Fibroblast of lung (primary cell): Measurements from ENCODE around the gene GOLGA8T. TPM values are rescaled to one million over a fixed set of nuclear protein-coding genes. Genes with fewer than 3 reads are reported as not detected.
A peak's percentile ranks its signal among the peaks of the same experiment; 100 is the strongest.
"Not testable (repeated sequence)": the region's sequence is repeated elsewhere in the genome, so short reads cannot be mapped to it uniquely, and the experiment has no call there.

Experiments
- DNase-seq, 2 donors: peaks; one replicate each; pipeline versions ENCODE4 v3.0.0 to v3.0.0-alpha.2; 2010; ENCODE audit warnings: low read depth in 2 of 2
- H2AFZ ChIP-seq: 2 replicates; pipeline ENCODE4 v1.5.1; 2012; ENCODE audit warnings: low read length, control low read depth, inconsistent platforms
- H3K27ac ChIP-seq: 2 replicates; pipeline ENCODE4 v1.5.1; 2011; ENCODE audit warnings: low read length, control low read depth; ENCODE audit not compliant: insufficient read depth
- H3K27me3 ChIP-seq: 2 replicates; pipeline ENCODE4 v1.5.1; 2011; ENCODE audit warnings: mild to moderate bottlenecking, low read length; ENCODE audit not compliant: control insufficient read depth, insufficient read depth
- H3K36me3 ChIP-seq: 2 replicates; pipeline ENCODE4 v1.5.1; 2011; ENCODE audit warnings: low read length; ENCODE audit not compliant: control insufficient read depth, insufficient read depth
- H3K4me1 ChIP-seq: 2 replicates; pipeline ENCODE4 v1.5.1; 2011; ENCODE audit warnings: low read length; ENCODE audit not compliant: control insufficient read depth, insufficient read depth; ENCODE audit errors: extremely low read depth
- H3K4me2 ChIP-seq: 2 replicates; pipeline ENCODE4 v1.5.1; 2011; ENCODE audit warnings: low read length, control low read depth; ENCODE audit not compliant: insufficient read depth; ENCODE audit errors: extremely low read depth
- H3K4me3 ChIP-seq, 4 experiments: fragments of 200-600 bp in 1 of 4; sonication (generic) in 1 of 4; replicated peaks in 1 of 4; 2 replicates each; pipeline ENCODE4 v1.5.1; 2011 to 2016; ENCODE audit warnings: low read length in 4 of 4, low read depth in 3 of 4, mild to moderate bottlenecking in 3 of 4, control low read depth in 2 of 4, inconsistent platforms in 1 of 4, mixed read lengths in 1 of 4; ENCODE audit not compliant: insufficient read depth in 1 of 4; ENCODE audit errors: control extremely low read depth in 1 of 4
- H3K79me2 ChIP-seq: 2 replicates; pipeline ENCODE4 v1.5.1; 2012; ENCODE audit warnings: mild to moderate bottlenecking, low read length, inconsistent platforms; ENCODE audit not compliant: control insufficient read depth, insufficient read depth
- H3K9ac ChIP-seq: 2 replicates; pipeline ENCODE4 v1.5.1; 2011; ENCODE audit warnings: mild to moderate bottlenecking, low read length, control low read depth; ENCODE audit not compliant: insufficient read depth
- H3K9me3 ChIP-seq: 2 replicates; pipeline ENCODE4 v1.5.1; 2012; ENCODE audit warnings: low read depth, low read length; ENCODE audit not compliant: control insufficient read depth, insufficient read depth
- H4K20me1 ChIP-seq: 2 replicates; pipeline ENCODE4 v1.5.1; 2011; ENCODE audit warnings: low read length; ENCODE audit not compliant: control insufficient read depth, insufficient read depth; ENCODE audit errors: extremely low read depth
- polyA plus RNA-seq, 2 donors: library from polyadenylated mRNA; depleted of rRNA in 1 of 2; stranded (reverse) in 1 of 2; unstranded in 1 of 2; fragments of >200 nt; gene quantifications; 2 replicates each; pipeline ENCODE4 v1.2.1, GENCODE V29; 2011 to 2012; ENCODE audit warnings: missing spikeins in 1 of 2
- total RNA-seq: library from RNA; depleted of rRNA; stranded (reverse); fragments of >200 nt; gene quantifications from 2 replicates; pipeline ENCODE4 v1.2.1, GENCODE V29; 2014

GOLGA8T gene
- total and polyA plus RNA-seq, 2 donors (not counting 1 experiment from before 2014, with no cell fraction given) = 0.03 to 0.17 TPM

GRCh38 chr15:30171452-30171851, 36.6 kb downstream of the GOLGA8T start:
- H3K9me3 ChIP-seq, H3K9ac ChIP-seq, DNase-seq, H3K27ac ChIP-seq, H3K4me1 ChIP-seq, H3K27me3 ChIP-seq, H3K79me2 ChIP-seq, H4K20me1 ChIP-seq, H3K36me3 ChIP-seq, H2AFZ ChIP-seq, H3K4me3 ChIP-seq, H3K4me2 ChIP-seq: not testable (repeated sequence)

GRCh38 chr15:30173041-30173608, 38.3 kb downstream of the GOLGA8T start:
- not testable (repeated sequence) for H3K79me2 ChIP-seq, H3K27me3 ChIP-seq, H3K27ac ChIP-seq, H3K4me2 ChIP-seq, H2AFZ ChIP-seq, H3K4me1 ChIP-seq, H3K36me3 ChIP-seq, H4K20me1 ChIP-seq, H3K9ac ChIP-seq, H3K4me3 ChIP-seq, H3K9me3 ChIP-seq
- DNase-seq = peak; percentile 0 to 2

- not testable (repeated sequence) for H3K4me3 ChIP-seq, H3K79me2 ChIP-seq, H3K4me1 ChIP-seq, DNase-seq, H3K27ac ChIP-seq, H3K4me2 ChIP-seq, H2AFZ ChIP-seq, H3K27me3 ChIP-seq, H4K20me1 ChIP-seq, H3K9ac ChIP-seq, H3K9me3 ChIP-seq, H3K36me3 ChIP-seq
Measured at GRCh38 chr15:30175291-30175690, 40.4 kb downstream of the GOLGA8T start.

GRCh38 chr15:30176613-30177012, 41.8 kb downstream of the GOLGA8T start:
- H3K9me3 ChIP-seq = not testable (repeated sequence)

GRCh38 chr15:30179814-30180213, 45.0 kb downstream of the GOLGA8T start:
- H3K79me2 ChIP-seq, H3K9me3 ChIP-seq, H3K36me3 ChIP-seq, H4K20me1 ChIP-seq, H3K4me3 ChIP-seq, H2AFZ ChIP-seq, H3K4me2 ChIP-seq, H3K9ac ChIP-seq, DNase-seq, H3K27ac ChIP-seq, H3K27me3 ChIP-seq, H3K4me1 ChIP-seq: not testable (repeated sequence)

More at GRCh38 chr15:30176613-30177012, 41.8 kb downstream of the GOLGA8T start:
- H3K79me2 ChIP-seq, H3K27ac ChIP-seq, H3K36me3 ChIP-seq, H3K9ac ChIP-seq, H3K4me2 ChIP-seq, DNase-seq, H3K27me3 ChIP-seq, H4K20me1 ChIP-seq, H3K4me1 ChIP-seq, H2AFZ ChIP-seq, H3K4me3 ChIP-seq: not testable (repeated sequence)

- not testable (repeated sequence) for H3K9ac ChIP-seq, H3K79me2 ChIP-seq, H3K36me3 ChIP-seq, H3K4me3 ChIP-seq, H3K27ac ChIP-seq, H4K20me1 ChIP-seq, H3K4me2 ChIP-seq, DNase-seq, H3K27me3 ChIP-seq, H2AFZ ChIP-seq, H3K9me3 ChIP-seq, H3K4me1 ChIP-seq
Measured at GRCh38 chr15:30185495-30185894, 50.6 kb downstream of the GOLGA8T start.

- H3K9ac ChIP-seq, DNase-seq, H3K36me3 ChIP-seq, H3K4me1 ChIP-seq, H3K27ac ChIP-seq, H3K9me3 ChIP-seq, H4K20me1 ChIP-seq, H3K79me2 ChIP-seq, H3K4me2 ChIP-seq, H3K27me3 ChIP-seq, H2AFZ ChIP-seq, H3K4me3 ChIP-seq: not testable (repeated sequence)
Measured at GRCh38 chr15:30187429-30187828, 52.6 kb downstream of the GOLGA8T start.
